Eye (tissue), 1 donor: ENCODE data around the gene MCEE.
"Not testable (repeated sequence)": the region's sequence is repeated elsewhere in the genome, so short reads cannot be mapped to it uniquely, and the experiment has no call there.

Experiments used
- DNase-seq: peaks from one replicate; pipeline ENCODE4 v3.0.0-alpha.2; 2015

MCEE gene

DNA sequence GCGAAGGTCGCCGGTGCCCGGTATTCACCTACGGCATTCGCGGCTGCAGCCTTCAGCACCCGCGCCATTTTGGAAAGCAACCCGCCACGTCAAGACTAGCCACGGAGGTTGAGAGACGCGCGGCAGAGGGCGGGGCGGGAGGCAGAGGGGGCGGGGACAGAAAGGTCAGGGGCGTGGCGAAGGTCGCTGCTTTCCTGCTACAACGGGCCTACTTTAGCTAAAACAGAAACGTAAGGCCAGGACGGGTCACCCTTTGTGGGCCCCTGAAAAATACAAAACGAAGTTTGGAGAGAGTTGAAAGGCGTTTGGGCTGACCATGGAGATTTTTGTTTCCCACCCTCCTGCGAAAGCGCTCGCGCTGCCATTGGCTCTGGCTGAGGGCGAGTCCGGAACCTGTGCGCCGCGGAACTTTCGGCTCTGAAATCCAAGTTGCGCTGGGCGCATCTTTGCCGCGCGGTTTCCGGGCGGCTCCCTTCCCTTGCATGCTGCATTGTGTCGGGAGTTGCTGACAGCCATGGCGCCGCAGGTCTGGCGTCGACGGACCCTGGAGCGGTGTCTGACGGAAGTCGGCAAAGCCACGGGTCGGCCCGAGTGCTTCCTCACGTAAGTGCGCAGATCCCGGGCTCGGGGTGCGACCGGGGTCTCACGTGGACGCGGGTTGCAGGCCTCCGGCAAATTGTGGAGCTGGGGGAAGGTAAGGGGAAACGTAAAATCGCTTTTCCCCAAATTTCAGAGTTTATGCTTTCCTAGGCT is at the start of gene MCEE, which contains the start of gene MPHOSPH10:
MCEE (minus strand) TSS at position 78 of the 753 bp plus-strand sequence; CDS start at position 68, 10 bp downstream.
MPHOSPH10 (plus strand) TSS at position 483 of the 753 bp plus-strand sequence; CDS start at position 515, 32 bp downstream.
- peak; percentile 96 for DNase-seq

GRCh38 chr2:71178836-71179235 is 48.8 kb upstream of the MCEE start:
- not testable (repeated sequence) for DNase-seq

DNA sequence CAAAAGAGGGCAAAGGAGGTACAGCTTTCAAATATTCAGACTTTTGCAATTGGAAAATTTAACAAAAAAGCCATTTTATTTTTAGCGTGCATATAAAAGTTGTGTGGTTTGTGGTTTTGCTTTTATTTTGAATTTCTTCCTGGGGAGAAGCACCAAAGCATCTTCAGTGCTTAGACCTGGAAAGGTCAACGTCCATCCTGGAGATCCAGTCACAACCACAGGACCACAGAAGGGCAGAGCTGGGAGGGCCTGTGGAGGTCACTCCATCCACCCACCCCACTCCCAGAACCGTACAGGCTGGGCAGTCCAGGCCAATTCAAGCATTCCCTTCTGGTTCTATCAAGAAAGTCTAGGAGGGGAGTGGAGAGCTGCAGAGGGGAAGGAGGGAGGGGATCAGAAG is 44.2 kb upstream of the MCEE start:
- DNase-seq = no peak

DNA sequence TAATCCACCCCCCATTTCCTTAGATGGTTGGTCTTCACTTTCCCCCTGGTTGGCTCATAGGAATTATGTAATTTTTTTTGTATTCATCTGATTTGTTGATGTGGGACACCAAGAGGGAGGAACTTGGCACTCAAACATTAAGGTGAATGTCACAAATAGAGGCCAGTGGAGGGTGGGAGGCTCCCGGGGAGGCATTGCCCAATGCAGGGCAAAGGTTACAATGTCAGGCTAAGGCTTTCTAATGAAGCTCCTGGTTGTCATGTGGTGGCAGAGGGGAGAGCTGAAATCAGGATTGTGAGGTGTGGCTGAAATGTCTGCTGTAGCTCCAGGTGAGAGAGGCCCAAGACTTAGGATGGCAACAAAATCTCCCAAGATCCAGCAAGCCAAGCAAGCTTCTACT is 43.1 kb upstream of the MCEE start:
- DNase-seq = no peak

DNA sequence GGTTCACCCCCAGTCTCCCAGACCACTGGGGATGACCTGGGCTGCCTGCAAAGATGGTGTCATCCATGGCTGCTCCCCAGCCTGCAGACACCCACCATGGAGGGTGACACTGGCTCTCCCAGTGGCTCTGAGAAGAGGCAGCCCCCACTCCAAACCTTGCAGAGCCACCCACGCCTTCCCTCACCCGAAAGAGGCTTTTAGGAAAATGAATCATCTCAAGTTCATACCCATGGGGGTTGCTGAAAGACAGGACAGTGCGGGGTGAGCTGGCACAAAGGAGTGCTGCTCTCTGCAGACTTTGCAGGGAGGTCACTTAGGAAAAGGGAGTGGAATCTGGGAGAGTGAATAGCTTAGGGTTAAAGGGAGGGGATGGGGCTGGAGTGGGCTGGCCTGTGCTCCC is 36.8 kb upstream of the MCEE start:
- DNase-seq = no peak

DNA sequence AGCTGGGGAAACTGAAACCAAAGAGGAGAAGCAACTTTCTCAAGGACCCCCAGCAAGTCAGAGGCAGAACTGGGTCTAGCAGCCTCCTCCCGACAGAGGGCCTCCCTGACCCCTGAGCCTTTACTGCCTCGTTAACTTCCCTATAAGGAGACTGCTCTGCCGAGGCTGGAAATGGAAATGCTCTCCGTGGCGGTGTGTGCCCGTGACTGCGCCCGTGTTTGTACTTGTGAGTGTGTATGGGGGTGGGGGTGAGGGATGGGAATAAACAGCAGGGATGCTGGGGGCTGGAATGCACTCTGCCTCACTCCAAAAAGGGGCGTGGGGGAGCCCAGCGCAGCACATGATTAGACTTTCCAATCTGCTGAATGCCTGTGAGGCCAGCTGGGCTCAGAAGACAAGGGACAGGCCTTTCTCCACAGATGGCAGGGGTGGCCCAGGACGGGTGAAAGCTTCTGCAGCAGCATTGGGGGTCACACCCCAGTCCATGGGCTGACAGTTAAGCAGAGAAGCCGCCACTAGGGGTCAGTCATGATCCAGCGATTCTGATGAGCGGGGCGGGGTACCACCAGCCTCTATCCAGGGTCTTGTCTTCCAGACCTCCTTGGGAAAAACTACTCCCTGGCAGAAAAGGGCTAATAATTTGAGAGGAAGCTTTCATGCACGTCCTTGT is 27.2 kb upstream of the MCEE start:
- peak; percentile 92 for DNase-seq

DNA sequence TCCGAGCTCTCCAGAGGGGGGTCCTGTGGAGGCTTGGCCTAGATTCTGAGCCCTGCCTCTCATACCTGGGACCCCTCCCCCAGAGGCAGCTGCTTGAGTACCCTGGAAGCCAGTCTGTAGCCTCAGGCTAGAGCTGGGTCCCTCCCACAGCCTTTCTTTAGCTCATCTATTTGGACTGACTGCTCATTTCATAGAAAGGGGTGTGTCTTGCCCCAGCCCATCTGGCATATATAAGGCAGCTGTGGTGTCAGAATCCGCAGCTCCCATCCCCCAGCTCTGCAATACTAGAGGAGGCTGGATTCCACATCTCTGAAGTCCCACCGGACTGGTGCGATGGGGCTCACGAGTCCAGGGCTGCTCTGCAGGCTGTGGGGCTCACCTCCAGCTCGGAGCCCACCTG is 26.5 kb upstream of the MCEE start:
- DNase-seq = peak; percentile 89

DNA sequence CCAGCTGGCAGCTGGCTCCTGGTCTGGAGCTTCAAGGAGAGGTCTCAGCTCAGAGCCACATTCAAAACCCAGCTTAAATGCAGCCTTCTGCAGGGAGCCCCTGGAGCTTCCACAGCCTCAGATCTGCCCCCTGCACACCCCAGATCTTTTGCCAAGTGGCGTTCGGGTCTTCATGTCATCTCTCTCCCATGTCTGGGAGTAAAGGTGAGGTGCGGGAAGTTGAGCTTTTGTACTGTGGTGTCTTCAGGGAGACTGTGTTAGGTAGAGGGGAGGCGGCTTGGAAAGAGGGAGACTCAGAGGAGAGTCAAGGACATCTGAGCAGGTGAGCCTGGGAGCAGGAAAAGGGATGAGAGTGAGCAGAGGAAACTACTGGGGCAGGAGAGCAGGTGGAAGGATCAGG is 25.8 kb upstream of the MCEE start:
- DNase-seq = no peak

GRCh38 chr2:71154798-71155197 is 24.8 kb upstream of the MCEE start:
- DNase-seq = peak; percentile 8

DNA sequence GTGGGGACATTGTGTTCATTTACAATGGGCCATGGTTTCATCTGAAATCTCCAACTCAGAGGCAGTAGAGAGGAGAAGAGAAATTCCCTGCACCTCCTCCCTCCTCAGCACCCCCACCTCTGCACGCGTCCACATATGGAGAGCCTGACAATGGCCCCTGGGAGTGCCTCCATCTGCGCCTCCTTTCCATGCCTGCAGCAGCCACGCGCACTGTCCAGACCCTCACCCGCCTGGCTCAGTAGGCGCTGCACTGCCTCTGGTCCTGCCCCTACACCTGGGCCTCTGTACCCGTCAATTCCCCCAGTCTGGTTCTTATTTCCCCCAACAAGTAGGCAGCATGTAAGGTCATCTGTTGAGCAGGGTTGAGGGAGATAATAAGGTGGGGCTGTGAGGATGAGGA is 24.2 kb upstream of the MCEE start:
- DNase-seq = no peak

- DNase-seq = peak; percentile 54
These were observed 23.7 kb upstream of the MCEE start for GRCh38 chr2:71153585-71154224.

- DNase-seq = no peak
These were observed 21.6 kb upstream of the MCEE start for GRCh38 chr2:71151620-71152019.

- DNase-seq = no peak
These were observed 20.2 kb upstream of the MCEE start for GRCh38 chr2:71150082-71150816.

DNA sequence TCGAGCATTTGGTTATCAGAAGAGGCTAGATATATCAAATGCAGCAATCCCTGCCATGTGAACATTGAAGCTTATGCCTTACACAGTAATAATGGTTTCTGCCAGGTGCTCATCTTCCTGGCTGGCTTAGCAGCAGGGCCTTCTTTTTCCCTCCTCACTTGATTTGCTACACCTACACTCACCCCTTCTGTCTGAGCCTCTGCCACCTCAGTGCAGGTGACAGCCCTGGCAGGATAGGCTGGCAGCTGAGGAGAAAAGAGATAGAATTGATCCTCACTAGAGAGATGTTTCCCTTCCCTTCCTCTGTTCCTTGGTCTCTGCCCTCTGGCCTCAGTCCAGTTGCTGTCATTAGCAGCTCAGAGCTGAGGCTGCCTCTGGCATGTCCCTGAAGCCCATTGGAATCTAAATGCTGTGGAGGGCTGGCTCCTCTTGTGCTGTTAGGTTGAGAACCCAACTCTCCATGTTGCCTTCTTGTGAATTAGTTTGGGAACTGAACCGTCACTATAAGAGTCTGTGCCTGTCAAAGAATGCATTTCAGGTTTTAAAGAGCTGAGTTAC is 18.6 kb upstream of the MCEE start:
- DNase-seq = no peak

GRCh38 chr2:71143782-71144181 is 13.8 kb upstream of the MCEE start:
- DNase-seq = no peak

DNA sequence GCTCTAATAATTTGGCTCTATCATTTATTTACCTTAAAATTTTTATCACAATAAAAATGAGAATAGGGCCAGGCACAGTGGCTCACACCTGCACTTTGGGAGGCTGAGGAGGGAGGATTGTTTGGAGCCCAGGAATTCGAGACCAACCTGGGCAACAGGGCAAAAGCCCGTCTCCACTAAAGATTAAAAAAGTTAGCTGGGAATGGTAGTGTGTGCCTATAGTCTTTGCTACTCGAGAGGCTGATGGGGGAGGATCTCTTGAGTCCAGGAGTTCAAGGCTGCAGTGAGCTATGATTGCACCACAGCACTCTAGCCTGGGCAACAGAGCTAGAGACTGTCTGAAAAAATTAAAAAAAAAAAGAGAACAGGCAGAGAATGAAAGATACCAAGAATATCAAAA is 6.1 kb upstream of the MCEE start:
- no peak for DNase-seq

GRCh38 chr2:71133603-71134002 is 3.6 kb upstream of the MCEE start:
- DNase-seq = no peak

DNA sequence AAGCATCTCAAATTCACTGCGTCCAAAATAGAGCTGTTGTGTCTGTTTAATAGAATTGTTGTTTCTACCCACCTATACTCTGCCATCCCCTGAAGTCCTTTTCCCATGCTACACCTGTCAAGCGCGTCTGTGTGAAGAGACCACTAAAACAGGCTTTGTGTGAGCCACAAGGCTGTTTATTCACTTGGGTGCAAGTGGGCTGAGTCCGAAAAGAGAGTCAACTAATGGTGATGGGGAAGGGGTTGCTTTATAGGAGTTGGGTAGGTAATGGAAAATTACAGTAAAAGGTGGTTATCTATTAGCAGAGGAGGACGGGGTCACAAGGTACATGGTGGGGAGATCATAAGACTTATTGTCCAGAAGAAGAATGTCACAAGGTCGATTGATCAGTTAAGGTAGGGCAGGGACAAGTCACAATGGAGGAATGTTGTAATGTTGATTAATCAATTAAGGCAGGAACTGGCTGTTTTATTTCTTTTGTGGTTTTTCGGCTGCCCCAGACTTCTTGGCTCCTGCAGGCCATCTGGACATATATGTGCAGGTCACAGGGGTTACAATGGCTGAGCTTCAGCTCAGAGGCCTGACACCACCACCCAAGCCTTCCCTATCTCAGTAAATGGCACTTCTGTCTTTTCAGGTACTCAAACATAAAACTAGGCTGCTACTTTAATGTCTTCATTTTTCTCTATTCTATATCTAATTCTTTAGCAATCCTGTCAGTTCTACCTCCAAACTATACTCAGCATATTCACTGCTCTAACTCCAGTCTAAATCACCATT is 1.5 kb upstream of the MCEE start:
- DNase-seq = not testable (repeated sequence)

DNA sequence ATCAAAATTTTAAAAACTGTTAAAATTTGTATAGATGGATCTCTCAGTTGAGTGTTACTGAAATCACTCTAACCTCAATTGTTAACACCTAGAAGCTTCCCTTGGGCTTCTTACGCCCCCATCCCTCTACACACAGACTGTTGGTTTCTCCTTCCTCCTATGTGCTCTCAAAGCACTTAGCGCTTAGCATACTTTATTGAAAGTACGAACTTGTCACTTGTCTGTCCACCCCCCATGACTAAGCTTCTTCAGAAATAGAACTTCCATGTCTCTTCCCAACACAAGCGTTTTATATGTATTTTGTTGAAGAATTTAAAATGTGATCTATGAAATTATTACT is 846 bp upstream of the MCEE start:
- no peak for DNase-seq

- no peak for DNase-seq
These were observed 202 bp downstream of the MCEE start for GRCh38 chr2:71129902-71130151.

GRCh38 chr2:71129114-71129901 is 721 bp downstream of the MCEE start:
- no peak for DNase-seq

- no peak for DNase-seq
These were observed 3.1 kb downstream of the MCEE start for GRCh38 chr2:71126957-71127356.
